WERI-Rb-1 (cell line): ENCODE results near the gene RHOA.

Experiments
- DNase-seq: peaks from one replicate; pipeline ENCODE4 v3.0.0-alpha.2; 2020
- H3K27ac ChIP-seq: fragments of 250-450 bp; sonication (Bioruptor Pico); 2 replicates; pipeline ENCODE4 v1.5.1; 2020; ENCODE audit warnings: mild to moderate bottlenecking, moderate library complexity
- H3K27me3 ChIP-seq: fragments of 250-450 bp; sonication (Bioruptor Pico); 2 replicates; pipeline ENCODE4 v1.5.1; 2021; ENCODE audit warnings: mild to moderate bottlenecking, low read depth, moderate library complexity; ENCODE audit not compliant: insufficient read depth, severe bottlenecking
- H3K36me3 ChIP-seq: fragments of 250-450 bp; sonication (Bioruptor Pico); 2 replicates; pipeline ENCODE4 v1.5.1; 2020; ENCODE audit warnings: mild to moderate bottlenecking, moderate library complexity
- H3K4me3 ChIP-seq: 2 replicates; pipeline ENCODE4 v1.5.1; 2011; ENCODE audit warnings: low read depth, mild to moderate bottlenecking, control low read depth, low read length
- H3K9me3 ChIP-seq: fragments of 250-450 bp; sonication (Bioruptor Pico); 2 replicates; pipeline ENCODE4 v1.5.1; 2021; ENCODE audit warnings: mild to moderate bottlenecking, moderate library complexity; ENCODE audit not compliant: severe bottlenecking
- CTCF ChIP-seq: IDR thresholded peaks from 2 replicates; pipeline ENCODE4 v1.5.1; 2011; ENCODE audit warnings: low read depth, mild to moderate bottlenecking, control low read depth, inconsistent platforms, low read length

RHOA gene

GRCh38 chr3:49415931-49416601 is 4.3 kb upstream of the RHOA start:
- DNase-seq, result no peak
- Histone ChIP-seq H3K4me3 (no peak overlapping the region), H3K36me3 (peaks cover 33% of the 10 kb centered on the region), H3K27ac (no peak overlapping the region), H3K27me3 (no peaks in the 10 kb centered on the region), H3K9me3 (no peaks in the 10 kb centered on the region)
- TF ChIP-seq CTCF, result no peak

GRCh38 chr3:49414753-49415152 is 3.0 kb upstream of the RHOA start:
- H3K27ac ChIP-seq, result 0 out of 2 replicates have a peak overlapping the region, but pooled peaks have one; percentile 7
- H3K9me3 ChIP-seq, result no peaks in the 10 kb centered on the region
- H3K4me3 ChIP-seq, result no peak overlapping the region
- peaks cover 32% of the 10 kb centered on the region for H3K36me3 ChIP-seq
- TF ChIP-seq CTCF, result no peak
- no peaks in the 10 kb centered on the region for H3K27me3 ChIP-seq
- no peak for DNase-seq

- H3K9me3 ChIP-seq, result no peaks in the 10 kb centered on the region
- H3K27me3 ChIP-seq, result no peaks in the 10 kb centered on the region
- peak overlapping the region; percentile 82 for H3K4me3 ChIP-seq
- peaks cover 30% of the 10 kb centered on the region for H3K36me3 ChIP-seq
- TF ChIP-seq CTCF, result no peak
- H3K27ac ChIP-seq, result peak overlapping the region; percentile 94
- peak; percentile 78 for DNase-seq
Observed at GRCh38 chr3:49413338-49413734, 1.6 kb upstream of the RHOA start.

GRCh38 chr3:49412632-49413337 is 1.0 kb upstream of the RHOA start:
- no peaks in the 10 kb centered on the region for H3K9me3 ChIP-seq
- no peaks in the 10 kb centered on the region for H3K27me3 ChIP-seq
- DNase-seq, result no peak
- peak overlapping the region; percentile 94 for H3K27ac ChIP-seq
- TF ChIP-seq CTCF, result no peak
- H3K36me3 ChIP-seq, result peaks cover 30% of the 10 kb centered on the region
- peak overlapping the region; percentile 82 for H3K4me3 ChIP-seq

GRCh38 chr3:49411535-49411967 is 225 bp downstream of the RHOA start:
- H3K27me3 ChIP-seq, result no peaks in the 10 kb centered on the region
- peak overlapping the region; percentile 97 for H3K4me3 ChIP-seq
- no peak for TF ChIP-seq CTCF
- DNase-seq, result peak; percentile 33
- peaks cover 23% of the 10 kb centered on the region for H3K36me3 ChIP-seq
- H3K27ac ChIP-seq, result peak overlapping the region; percentile 94
- no peaks in the 10 kb centered on the region for H3K9me3 ChIP-seq
